Lower lobe of right lung (tissue), 2 donors: ENCODE results near the gene LTBP1. TPM values are rescaled to one million over a fixed set of nuclear protein-coding genes. Genes with fewer than 3 reads are reported as not detected.

Experiments
- ATAC-seq, 2 donors: fragments of 200-7000 bp; cut with Tn5 transposase; one replicate each; pipeline ENCODE4 v1.9.1; 2020 to 2022; ENCODE audit warnings: mild to moderate bottlenecking in 2 of 2, moderate library complexity in 2 of 2
- DNase-seq: peaks from one replicate; pipeline ENCODE4 v3.0.0-alpha.2; 2020
- H3K27ac ChIP-seq: fragments of 200-600 bp; one replicate; pipeline ENCODE4 v1.8.0; 2022
- H3K27me3 ChIP-seq: fragments of 200-600 bp; one replicate; pipeline ENCODE4 v1.8.0; 2022; ENCODE audit warnings: low read depth
- H3K36me3 ChIP-seq: fragments of 200-600 bp; one replicate; pipeline ENCODE4 v1.8.0; 2022; ENCODE audit warnings: mild to moderate bottlenecking
- H3K4me1 ChIP-seq: fragments of 200-600 bp; one replicate; pipeline ENCODE4 v1.8.0; 2022
- H3K4me3 ChIP-seq: fragments of 200-600 bp; one replicate; pipeline ENCODE4 v1.8.0; 2022; ENCODE audit warnings: mild to moderate bottlenecking
- H3K9me3 ChIP-seq: fragments of 200-600 bp; one replicate; pipeline ENCODE4 v1.8.0; 2022
- CTCF ChIP-seq: fragments of 200-600 bp; IDR thresholded peaks from one replicate; pipeline ENCODE4 v1.8.0; 2022; ENCODE audit warnings: antibody characterized with exemption, mild to moderate bottlenecking
- intact Hi-C: fragments of 100-400 bp; cut with DNase I; formaldehyde crosslinking; loops from one replicate; pipeline ENCODE4 v1.11.0; 2022
- total RNA-seq: library from RNA; stranded (reverse); fragmentation: NEBNext Ultra II Directional; extraction: Animal tissue kit (Norgen Biotek cat#: 25700); gene quantifications from one replicate; pipeline ENCODE4 v1.2.1, GENCODE V29; 2021
- donor health status: DM: no; HTN: yes; CAD: no; lungs with severe emphysema.

Gene LTBP1
- total RNA-seq, 1 donor from 2014 or later: 34.7 TPM

- Histone ChIP-seq H3K4me1 (no peaks in the 10 kb centered on the region), H3K9me3 (no peaks in the 10 kb centered on the region), H3K27me3 (no peaks in the 10 kb centered on the region), H3K4me3 (no peak overlapping the region), H3K27ac (no peak overlapping the region), H3K36me3 (no peaks in the 10 kb centered on the region)
- ATAC-seq (no peak), DNase-seq (no peak)
- TF ChIP-seq CTCF: no peak
- intact Hi-C loops: no loop called here
Measured at GRCh38 chr2:33059471-33060156, 112.9 kb downstream of the LTBP1 start.

DNA sequence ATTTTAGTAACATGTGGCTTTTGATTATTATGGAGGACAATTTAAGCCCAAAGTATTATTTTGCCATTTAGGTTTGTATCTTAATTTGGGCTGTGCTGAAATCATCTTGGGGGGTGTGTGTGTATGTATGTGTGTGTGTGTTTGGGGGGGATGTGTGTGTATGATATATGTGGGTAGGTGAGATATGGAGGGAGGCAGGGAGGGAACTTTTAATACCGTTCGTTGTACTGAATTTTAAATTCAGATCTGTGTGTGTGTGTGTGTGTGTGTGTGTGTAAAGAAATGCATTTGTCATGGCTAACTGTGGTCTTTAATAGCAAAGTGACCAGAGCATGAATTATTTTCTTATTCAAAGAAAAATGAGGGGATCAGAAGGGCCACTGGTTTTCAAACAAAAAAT is 113.7 kb downstream of the LTBP1 start:
- Histone ChIP-seq H3K4me3 (no peak overlapping the region), H3K27ac (no peak overlapping the region)
- intact Hi-C loops: no loop called here

DNA sequence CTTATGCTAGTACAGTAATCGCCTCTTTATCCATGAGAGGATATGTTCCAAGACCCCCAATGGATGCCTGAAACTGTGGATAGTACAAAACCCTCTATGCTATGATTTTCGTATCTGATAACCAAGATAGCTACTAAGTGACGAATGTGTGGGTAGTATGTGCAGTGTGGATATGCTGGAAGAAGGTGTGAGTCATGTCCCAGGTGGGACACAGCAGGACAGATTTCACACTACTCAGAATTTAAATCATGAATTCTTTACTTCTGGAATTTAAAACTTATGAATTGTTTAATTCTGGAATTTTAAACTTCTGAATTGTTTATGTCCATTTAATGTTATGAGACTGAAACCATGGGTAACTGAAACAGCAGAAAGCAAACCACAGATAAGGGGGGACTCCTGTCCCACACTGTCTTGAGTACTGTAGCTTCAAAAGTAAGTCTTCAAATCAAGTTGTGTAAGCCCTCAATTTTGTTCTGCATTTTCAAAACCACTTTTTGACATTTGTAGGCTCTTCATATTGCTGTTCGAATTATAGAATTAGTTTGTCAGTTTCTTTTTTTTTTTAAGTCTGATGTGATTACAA is 116.0 kb downstream of the LTBP1 start:
- Histone ChIP-seq H3K27me3 (no peaks in the 10 kb centered on the region), H3K4me1 (no peaks in the 10 kb centered on the region), H3K27ac (no peak overlapping the region), H3K9me3 (no peaks in the 10 kb centered on the region), H3K4me3 (no peak overlapping the region), H3K36me3 (no peaks in the 10 kb centered on the region)
- ATAC-seq: no peak
- TF ChIP-seq CTCF: no peak
- intact Hi-C loops: no loop called here
- DNase-seq: no peak

More for the DNA sequence above, 113.7 kb downstream of the LTBP1 start:
- Histone ChIP-seq H3K4me1 (no peaks in the 10 kb centered on the region), H3K9me3 (no peaks in the 10 kb centered on the region), H3K27me3 (no peaks in the 10 kb centered on the region), H3K36me3 (no peaks in the 10 kb centered on the region)
- no peak for DNase-seq
- ATAC-seq: no peak
- no peak for TF ChIP-seq CTCF

DNA sequence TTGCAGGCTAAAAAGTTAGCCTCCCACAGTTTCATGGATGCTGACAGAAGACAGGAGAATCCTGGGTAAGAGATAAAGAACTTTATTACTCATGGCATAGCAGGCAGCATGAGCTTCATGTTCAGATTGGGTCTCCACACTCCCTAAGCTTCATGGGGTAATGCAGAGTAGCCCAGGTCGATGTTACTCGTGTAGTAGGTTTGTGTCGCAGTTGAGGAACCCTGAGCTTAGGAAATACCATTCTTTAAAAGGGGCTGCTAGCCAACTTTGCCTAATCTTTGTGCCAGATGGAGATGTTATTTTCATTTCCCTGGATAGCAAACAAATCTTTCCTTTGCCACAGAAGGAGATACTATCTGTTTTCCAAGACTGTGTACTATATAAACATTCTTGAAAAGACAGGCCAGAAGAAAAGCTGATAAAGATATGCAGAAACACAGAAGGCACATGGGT is 117.6 kb downstream of the LTBP1 start:
- Histone ChIP-seq H3K27ac (no peak overlapping the region), H3K4me3 (no peak overlapping the region), H3K27me3 (no peaks in the 10 kb centered on the region), H3K36me3 (no peaks in the 10 kb centered on the region), H3K4me1 (no peaks in the 10 kb centered on the region), H3K9me3 (no peaks in the 10 kb centered on the region)
- no peak for TF ChIP-seq CTCF
- DNase-seq: no peak
- intact Hi-C loops: no loop called here
- ATAC-seq: no peak

GRCh38 chr2:33067598-33067997 is 120.8 kb downstream of the LTBP1 start:
- Histone ChIP-seq H3K27ac (no peak overlapping the region), H3K27me3 (no peaks in the 10 kb centered on the region), H3K36me3 (no peaks in the 10 kb centered on the region), H3K4me3 (no peak overlapping the region), H3K9me3 (no peaks in the 10 kb centered on the region), H3K4me1 (no peaks in the 10 kb centered on the region)
- ATAC-seq (no peak), DNase-seq (no peak)
- TF ChIP-seq CTCF: no peak
- intact Hi-C loops: no loop called here
